HG03280 (cell line): Measurements from ENCODE around the gene CDC20B.

Experiments
- ATAC-seq: cut with Tn5 transposase; IDR thresholded peaks from one replicate; pipeline ENCODE4 v1.9.1; 2021; ENCODE audit warnings: mild to moderate bottlenecking, moderate library complexity; ENCODE audit not compliant: unreplicated experiment

The CDC20B gene, protein sequence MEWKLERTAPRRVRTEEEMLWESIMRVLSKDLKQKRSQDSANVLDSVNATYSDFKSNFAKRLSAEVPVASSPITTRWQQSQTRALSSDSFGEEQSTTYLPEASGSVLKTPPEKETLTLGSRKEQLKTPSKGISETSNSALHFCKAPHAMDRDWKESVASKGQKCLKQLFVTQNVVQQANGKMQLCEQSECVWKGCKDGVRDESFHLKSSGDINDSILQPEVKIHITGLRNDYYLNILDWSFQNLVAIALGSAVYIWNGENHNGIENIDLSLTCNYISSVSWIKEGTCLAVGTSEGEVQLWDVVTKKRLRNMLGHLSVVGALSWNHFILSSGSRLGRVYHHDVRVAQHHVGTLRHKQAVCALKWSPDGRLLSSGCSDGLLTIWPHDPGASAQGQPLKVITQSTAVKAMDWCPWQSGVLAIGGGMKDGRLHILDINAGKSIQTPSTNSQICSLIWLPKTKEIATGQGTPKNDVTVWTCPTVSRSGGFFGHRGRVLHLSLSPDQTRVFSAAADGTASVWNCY

DNA sequence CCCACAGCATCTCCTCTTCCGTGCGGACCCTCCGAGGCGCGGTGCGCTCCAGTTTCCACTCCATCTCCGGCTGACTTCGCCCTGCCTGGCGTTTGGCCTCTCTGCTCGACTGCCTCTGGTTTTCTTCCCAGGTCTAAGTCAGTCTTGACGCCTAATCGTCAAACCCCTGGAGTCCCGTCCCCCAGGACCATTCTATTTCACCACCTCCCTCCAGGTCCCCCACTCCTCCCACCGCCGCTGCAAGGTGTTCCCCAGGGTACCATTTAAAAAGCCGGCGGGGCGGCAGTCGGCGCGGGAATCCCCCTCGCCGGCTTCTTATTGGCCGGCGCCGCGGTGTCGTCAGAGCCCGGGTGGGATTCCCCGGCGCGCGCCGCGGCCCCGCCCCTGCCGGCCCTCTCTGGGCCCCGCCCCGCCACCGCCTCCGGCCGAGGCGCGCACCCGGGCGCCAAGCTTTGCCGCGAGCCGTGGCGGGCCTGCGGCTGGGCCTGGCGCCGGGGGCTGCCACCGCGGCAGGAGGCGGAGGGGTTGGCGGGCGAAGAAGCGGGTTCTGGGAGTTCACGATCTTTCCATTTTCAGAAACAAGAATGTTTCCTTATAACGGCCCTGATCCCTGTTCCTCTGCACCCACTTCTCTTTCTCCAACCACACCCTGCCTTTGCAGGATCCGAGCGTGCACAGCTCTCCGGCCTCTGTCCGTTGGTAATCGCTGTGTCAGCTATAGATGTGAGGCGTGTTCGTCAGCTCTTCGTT, at the start of gene CDC20B:
Gene CDC20B, minus strand, starts transcription at position 241 of the 750 bp plus-strand sequence. Its CDS starts 177 bp downstream, at position 64.
- peak; percentile 90 for ATAC-seq

DNA sequence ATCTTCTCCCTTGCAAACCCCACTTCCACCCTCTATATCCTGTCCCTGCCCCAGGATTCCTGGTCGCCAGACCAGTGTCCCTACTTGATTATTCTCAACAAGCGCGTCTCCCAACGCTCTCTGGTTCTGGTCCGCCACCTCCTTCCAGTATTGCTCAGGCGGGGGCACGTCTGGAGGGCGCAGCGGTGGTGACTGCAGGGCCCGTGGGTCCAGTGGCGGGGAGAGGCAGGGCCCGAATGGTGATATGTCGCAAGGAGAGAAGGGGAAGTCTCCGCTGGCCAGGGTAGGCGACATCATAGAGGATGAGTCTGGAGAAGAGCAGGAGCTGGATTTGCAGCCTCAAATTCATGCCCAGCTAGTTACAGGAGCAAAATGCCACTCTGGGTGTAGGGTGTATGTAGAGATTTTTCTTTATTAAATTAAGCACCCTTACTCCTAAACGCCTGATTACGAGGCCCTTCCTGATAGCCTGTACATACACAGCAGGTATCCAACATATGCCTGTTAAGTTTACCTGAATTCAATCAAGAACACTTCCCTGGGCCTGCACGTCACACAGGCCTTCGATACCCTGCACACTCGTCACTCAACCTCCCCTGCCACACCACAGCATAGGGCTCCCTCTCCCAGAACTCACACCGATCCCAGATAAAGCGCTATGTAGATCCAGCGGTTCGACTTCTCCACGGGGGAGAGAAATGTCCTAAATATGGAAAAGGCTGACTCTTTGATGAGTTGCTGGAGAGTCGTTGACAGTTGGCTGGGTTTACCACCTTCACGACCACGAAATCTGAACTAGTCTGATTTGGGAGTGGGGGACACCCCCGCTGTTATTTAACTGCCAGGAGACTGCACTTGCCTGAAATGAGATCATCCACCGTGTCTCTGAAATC, 49.4 kb upstream of the CDC20B start:
- ATAC-seq = no peak

DNA sequence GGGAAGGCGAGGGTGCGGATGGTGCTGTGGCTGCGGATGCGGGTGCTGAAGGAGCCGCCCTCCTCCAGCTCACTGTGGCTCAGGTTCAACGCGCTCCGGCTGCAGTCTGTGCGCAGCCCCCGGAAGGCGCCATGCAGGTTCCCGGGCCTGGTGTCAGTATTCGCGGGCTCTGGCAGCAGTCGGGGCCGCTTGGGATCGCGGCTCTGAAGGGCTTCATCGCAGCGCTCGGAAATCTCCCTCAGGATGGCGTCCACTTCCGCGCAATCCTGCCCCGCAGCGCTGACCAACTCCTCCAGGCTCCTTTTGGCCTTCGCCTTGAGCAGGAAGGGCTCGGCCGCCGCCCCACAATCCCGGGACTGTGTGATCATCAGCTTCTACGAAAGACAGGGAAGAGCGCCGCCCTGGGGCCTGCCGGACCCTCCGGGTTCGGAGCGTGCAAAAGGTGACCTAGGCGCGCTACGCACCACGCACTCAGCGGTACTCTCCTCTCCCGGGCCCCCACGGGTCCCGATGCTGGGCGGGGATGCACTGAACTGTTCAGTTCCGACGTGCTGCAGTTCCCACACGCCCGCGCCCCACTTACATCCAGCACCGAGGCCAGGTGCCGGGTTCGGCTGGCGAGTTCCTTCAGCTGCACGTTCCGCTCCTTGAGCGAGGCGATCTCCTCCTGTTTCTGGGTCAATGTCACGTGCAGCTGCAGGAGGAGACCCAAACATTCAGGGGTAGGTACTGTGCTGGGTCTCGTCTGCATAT, 47.6 kb upstream of the CDC20B start:
- ATAC-seq = no peak

DNA sequence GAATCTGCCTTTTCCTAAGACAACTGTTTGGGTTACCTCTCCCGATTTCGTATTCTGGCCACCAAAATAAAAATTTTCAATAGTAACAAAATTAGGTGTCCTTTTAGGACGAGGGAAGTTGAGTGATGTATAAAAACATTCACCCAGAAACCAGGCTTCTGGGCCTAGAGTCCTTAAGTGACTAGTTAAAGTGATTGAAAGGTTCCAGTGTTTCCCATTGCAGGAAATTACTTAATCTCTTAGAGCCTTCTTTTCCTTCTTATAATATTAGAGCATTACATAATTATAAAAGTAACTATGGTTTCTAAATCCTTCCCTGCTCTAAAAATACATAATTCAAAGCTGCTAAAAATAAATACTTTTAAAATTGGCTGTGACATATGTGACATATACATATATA, 46.8 kb upstream of the CDC20B start:
- ATAC-seq = no peak

DNA sequence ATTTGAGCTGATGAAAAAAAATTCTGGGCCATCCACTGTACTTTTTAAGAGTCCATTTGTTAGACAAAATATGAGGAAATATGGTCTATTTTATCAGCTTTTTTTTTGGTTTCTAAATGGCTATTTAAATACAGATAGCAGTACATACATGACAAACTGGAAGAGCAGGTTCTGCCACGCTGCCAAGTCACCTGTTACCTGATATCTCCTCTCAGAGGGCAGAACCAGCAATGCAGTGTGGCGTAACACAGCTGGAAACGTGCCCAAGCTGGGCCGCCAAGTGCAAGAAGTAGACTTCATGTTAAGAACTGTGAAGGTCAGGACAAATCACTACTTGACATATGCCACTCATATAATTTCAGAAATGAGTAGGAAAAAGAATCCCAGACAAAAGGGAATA, 46.0 kb upstream of the CDC20B start:
- ATAC-seq = no peak

DNA sequence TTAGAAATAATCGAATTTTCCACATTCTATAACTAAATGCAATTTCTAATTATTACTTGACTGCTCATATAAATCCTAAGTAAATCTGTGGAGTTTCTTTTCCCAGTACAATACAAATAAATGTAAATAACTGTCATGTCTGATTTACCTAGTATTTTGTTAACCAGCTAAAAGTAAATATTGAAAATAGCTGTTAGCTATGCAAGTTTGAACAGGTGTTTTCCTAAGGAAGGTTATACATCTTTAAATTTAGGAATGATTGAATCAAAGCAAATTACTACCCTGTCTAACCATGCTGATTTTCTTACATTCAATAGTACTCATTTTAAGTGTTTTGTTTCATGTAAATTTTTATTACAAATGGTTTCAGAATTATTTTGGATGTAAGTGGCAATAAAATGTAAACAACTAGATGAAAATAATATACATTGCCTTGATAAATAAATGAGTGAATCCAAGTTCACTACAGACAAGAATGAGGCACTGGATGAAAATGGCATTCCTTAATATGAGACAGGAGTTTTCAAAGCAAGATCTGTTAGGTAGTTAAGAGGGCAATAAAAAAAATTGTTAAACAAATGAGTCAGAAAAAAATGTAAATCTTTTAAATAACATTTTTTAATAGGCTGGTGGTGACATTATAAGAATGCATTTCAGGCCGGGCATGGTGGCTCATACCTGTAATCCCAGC, 38.4 kb upstream of the CDC20B start:
- ATAC-seq = no peak

DNA sequence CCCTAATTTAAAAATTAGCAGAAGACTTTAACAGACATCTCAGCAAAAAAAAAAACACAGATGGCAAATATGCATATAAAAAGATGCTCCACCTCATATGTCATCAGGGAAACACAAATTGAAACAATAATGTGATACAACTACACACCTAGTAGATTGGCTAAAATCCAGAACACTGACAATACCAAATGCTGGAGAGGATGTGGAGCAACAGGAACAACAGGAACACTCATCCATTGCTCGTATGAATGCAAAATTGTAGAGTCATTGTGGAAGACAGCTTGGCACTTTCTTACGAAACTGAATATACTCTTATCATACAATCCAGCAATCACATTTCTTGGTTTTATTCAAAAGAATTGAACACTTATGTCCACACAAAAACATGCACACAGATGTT, 32.0 kb upstream of the CDC20B start:
- no peak for ATAC-seq

DNA sequence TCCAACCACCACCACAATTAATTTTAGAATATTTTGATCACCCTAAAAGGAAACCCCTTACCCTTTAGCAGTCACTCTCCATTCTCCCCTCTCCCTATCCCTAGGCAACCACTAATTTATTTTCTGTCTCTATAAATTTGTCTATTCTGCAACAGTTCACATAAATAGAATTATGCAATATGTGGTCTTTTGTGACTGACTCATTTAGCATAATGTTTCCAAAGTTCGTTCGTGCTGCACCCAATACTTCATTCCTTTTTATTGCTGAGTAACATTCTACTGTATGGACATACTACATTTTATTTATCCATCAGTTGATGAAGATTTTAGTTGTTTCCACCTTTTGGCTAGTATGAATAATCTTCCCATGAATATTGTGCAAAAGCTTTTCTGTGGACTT, 18.2 kb upstream of the CDC20B start:
- ATAC-seq = no peak

DNA sequence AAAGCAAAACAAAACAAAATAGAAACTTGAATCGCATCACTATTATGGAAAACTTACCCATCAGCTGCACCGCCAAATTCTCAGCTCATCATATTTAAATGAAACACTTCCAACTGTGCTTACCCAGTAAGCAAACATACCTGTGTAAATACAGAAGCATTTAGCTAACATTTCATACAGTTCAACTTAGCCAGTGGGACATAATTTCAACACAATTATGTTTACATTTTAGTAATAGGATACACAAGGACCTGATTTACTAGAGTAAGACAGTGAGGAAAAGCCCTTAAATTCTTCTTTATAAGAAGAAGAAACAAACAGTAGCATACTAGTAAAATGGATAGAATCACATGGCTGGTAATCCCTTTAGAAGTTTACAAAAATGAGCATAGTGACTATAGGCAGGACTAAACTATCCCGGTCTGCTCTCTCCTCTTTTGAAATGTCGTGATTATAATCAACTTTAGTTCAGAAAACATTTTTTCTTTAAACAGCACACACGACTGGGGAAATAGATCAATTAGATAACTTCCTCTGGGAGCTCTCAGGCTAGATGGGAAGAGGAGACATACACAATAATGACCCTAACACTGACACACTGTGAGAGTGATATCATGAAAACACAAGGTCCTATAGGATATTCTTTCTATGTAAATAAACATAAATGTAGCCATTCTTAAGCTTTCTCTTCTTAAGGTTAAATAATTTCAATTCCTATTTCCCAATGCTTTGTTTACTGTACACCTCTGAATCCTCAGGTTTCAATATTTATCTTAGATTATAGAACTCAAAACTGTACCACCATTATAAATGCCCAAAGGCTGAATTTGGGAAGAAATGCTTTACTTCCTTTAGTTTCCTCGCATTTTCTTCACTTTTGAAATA, 15.9 kb upstream of the CDC20B start:
- ATAC-seq = no peak

DNA sequence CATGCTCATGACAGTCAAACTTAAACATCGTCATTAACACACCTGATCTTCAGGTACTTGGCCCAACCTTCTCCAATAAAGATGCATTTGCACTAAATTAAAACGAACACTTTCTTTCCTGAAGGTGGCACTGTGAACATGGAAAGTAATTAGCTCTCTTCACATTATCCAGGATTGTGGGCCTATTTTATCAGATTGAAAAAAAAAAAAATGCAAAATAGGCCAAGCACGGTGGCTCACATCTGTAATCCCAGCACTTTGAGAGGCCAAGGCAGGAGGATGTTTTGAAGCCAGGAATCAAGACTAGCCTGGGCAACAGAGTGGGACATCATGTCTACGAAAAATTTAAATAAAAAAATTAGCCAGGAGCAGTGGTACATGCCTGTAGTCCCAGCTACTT, 14.4 kb upstream of the CDC20B start:
- ATAC-seq = no peak

DNA sequence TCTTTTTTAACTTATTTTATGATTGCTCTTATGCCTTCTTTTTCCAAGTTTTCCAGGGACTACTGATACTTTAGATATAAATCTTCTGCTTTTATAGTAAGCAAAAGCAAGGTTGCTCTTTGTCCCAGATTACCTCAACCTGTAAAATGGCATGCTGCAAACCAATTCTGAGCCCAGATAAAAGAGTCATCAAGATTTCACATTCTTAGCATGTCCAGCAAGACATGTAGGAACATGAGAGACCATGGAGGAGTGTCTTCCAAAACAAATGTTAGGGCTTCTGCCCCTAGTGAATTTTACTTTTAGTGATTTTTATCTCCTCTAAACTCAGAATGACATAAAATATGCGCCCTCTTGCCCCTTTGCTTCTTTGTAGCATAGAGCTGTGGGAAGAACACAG, 7.0 kb upstream of the CDC20B start:
- no peak for ATAC-seq

DNA sequence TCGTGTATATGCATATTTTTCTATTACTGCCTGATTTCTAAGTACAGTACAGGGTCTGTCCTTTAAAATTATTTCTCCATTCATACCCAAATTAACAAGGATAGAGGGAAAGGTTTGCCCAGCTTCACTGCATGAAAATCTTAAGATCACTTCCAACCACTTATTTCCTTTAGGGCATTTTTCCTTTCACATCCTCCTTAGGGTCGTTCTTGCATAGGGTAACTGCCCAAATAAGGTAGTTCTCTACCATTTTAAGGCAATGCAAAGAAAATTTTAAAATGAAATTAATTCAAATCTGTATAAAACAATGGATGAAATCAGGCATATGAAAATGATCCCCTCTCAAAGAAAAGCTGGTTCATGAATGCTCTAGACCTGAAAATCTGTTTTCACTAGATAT, 4.1 kb upstream of the CDC20B start:
- ATAC-seq = no peak

DNA sequence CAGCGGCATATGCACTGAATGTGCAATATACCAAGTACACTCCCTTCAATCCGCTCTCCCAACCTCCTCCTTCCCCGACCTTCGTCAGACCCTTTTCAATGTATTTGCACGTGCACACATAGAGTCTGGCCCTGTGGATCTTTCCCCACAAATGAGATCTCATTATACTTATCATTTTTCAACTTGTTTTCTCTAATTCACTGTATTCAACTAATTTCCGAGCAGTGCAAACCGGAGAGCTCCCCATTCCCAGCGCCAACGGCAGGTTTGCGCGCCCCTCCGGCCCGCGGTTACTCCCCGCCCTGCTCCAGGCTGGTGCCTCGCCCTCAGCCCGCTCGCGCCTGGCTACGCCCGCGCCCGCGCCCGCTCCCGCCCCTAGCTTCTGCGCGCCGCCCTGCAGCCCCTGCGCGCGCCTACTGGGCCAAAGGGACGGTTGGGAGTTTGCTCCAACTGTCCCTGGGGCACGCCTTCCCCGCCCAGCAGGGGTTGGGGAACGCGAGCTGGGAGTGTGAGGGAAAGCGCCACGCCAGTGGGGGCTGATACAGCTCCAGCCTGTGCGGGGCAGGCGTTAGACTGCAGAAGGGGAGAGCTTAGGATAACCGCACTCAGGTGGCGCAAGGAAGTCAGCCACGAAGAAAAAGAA, 3.3 kb upstream of the CDC20B start:
- no peak for ATAC-seq

DNA sequence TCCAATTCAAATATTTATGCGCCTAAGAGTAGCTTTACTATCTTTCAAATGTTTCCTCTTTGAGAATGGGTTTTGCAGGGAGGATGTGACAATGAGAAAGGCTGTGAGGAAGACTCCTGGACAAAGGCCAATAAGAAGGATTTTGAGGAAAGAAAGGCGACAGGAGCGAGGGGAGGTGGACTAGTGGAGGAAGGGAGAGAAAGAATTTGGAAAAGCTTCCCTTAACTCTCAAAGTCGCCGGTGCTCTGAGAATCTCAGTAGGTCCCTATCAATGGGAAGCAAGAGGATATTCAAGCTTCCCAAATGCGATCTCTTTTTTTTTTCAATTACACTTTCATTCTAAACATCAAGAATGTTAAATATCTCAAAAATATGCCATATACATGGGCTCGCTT, 2.8 kb upstream of the CDC20B start:
- ATAC-seq = no peak

DNA sequence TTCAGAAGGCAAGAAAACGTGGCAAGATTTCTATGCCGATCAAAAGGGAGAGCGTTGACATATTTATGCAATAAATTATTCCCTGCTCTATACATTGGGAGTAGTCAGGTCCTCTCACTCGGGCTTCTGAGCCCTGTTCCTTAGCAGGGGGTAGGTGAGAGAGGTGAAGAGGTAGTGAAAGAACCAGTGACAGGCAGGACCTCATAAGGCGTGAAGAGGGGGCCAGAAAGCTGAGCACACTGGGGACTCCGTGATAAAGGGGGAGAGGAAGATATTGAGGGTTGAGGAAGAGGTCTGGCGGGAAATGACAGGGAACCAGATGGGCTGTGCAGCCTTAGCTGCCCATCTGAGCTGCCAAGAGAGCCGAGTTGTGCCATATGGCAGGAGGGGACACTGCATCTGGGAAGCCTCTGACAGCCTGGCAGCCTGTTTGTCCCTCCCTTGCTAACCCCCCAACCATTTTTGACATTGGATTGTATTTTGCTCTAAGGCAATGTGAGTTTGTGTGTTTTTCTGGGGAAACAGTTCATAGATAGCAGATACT, 782 bp upstream of the CDC20B start:
- ATAC-seq = peak; percentile 8

DNA sequence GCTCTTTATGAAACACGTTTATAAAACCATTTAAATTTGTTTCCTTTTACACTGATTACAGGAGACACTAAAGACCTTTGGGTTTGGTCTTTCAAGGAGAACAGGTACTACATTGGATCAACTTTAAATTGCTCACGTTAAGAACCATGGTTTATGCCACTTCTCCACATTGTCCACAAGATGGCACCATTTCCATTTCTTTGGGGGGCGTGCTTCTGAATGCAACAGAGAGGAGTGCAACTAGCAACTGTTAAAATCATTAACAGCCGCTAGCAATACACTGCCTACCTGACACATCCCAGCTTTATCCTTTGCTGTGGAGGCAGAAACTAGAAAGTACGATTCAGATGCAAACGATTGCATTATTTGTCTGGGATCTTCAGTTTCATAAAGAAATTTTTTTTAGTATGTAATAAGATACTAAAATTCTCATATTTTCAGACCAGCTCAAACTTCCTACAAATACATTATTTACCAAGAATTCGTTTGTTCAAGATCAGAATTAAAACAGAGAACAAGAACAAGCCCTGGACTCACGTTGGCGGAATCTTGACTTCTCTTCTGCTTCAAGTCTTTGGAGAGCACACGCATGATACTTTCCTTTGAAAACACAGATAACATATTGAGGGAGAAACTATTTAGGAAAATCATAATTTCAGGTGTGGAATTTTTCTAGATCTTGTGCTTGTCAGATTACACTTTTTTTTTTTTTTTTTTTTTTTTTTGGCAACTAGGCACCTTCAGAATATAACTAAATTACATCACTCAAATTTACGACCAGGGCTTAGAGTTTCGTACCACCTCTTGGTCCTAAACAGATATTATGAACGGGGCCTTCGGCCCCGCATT, 702 bp downstream of the CDC20B start:
- ATAC-seq = peak; percentile 52

DNA sequence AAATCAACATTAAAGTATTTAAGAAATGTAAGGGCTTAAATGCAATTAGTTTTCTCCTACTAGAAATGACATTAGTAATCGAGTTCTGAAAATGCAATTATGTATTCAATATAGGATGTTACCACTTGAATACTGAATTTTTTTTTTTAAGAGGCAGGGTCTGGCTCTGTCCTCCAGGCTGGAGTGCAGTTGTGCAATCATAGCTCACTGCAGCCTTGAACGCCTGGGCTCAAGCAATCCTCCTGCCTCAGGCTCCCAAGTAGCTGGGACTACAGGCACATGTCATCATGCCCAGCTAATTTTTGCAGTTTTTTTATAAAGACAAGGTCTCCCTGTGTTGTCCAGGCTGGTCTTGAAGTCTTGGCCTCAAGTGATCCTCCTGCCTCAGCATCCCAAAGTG, 1.5 kb downstream of the CDC20B start:
- no peak for ATAC-seq
